Measurements from ENCODE around the gene OR2H1.

The OR2H1 gene

GRCh38 chr6:29477923-29478450 is 21.0 kb downstream of the OR2H1 start:
- TF ChIP-seq CTCF (IDR thresholded peaks at IDR 0.05; ENCODE audit: low read depth, low read length, poor library complexity, severe bottlenecking), result no peak
- TF ChIP-seq EZH2phosphoT487 (IDR thresholded peaks at IDR 0.05; ENCODE audit: borderline replicate concordance, low read length), result no peak
- Histone ChIP-seq H3K4me3 (ENCODE audit: low read length) (no peak overlapping the region), H3K27ac (ENCODE audit: low read depth, low read length) (no peak overlapping the region), H3K9me3 (ENCODE audit: control insufficient read depth, insufficient read depth, low read length) (no peaks in the 10 kb centered on the region), H3F3A (ENCODE audit: control insufficient read depth, insufficient read depth) (no peaks in the 10 kb centered on the region), H3K4me1 (ENCODE audit: control insufficient read depth, low read length) (no peaks in the 10 kb centered on the region), H4K20me1 (ENCODE audit: control insufficient read depth, insufficient read depth, low read depth, low read length) (no peaks in the 10 kb centered on the region), H3K79me2 (ENCODE audit: control insufficient read depth, low read length) (no peaks in the 10 kb centered on the region), H3K27me3 (ENCODE audit: control insufficient read depth, low read length) (no peaks in the 10 kb centered on the region), H3K36me3 (ENCODE audit: control insufficient read depth, low read length) (no peaks in the 10 kb centered on the region), H3K9me2 (replicated peaks; ENCODE audit: control insufficient read depth, low read length) (no peaks in the 10 kb centered on the region), H3K4me2 (ENCODE audit: low read length) (no peak overlapping the region)

GRCh38 chr6:29478740-29479139 is 21.8 kb downstream of the OR2H1 start:
- H3K4me1 ChIP-seq (ENCODE audit: control insufficient read depth, low read length), result no peaks in the 10 kb centered on the region
- no peaks in the 10 kb centered on the region for H3K9me2 ChIP-seq (replicated peaks; ENCODE audit: control insufficient read depth, low read length)
- H3K4me2 ChIP-seq (ENCODE audit: low read length), result no peak overlapping the region
- TF ChIP-seq EZH2phosphoT487 (IDR thresholded peaks at IDR 0.05; ENCODE audit: borderline replicate concordance, low read length), result no peak
- TF ChIP-seq CTCF (IDR thresholded peaks at IDR 0.05; ENCODE audit: low read depth, low read length, poor library complexity, severe bottlenecking), result no peak
- H3K27ac ChIP-seq (ENCODE audit: low read depth, low read length), result no peak overlapping the region
- no peaks in the 10 kb centered on the region for H4K20me1 ChIP-seq (ENCODE audit: control insufficient read depth, insufficient read depth, low read depth, low read length)
- H3K79me2 ChIP-seq (ENCODE audit: control insufficient read depth, low read length), result no peaks in the 10 kb centered on the region
- no peak overlapping the region for H3K4me3 ChIP-seq (ENCODE audit: low read length)
- H3K9me3 ChIP-seq (ENCODE audit: control insufficient read depth, insufficient read depth, low read length), result no peaks in the 10 kb centered on the region
- no peaks in the 10 kb centered on the region for H3K36me3 ChIP-seq (ENCODE audit: control insufficient read depth, low read length)
- no peaks in the 10 kb centered on the region for H3K27me3 ChIP-seq (ENCODE audit: control insufficient read depth, low read length)
- no peaks in the 10 kb centered on the region for H3F3A ChIP-seq (ENCODE audit: control insufficient read depth, insufficient read depth)

- no peaks in the 10 kb centered on the region for H3K79me2 ChIP-seq (ENCODE audit: control insufficient read depth, low read length)
- H4K20me1 ChIP-seq (ENCODE audit: control insufficient read depth, insufficient read depth, low read depth, low read length), result no peaks in the 10 kb centered on the region
- no peak overlapping the region for H3K4me3 ChIP-seq (ENCODE audit: low read length)
- no peak for TF ChIP-seq EZH2phosphoT487 (IDR thresholded peaks at IDR 0.05; ENCODE audit: borderline replicate concordance, low read length)
- TF ChIP-seq CTCF (IDR thresholded peaks at IDR 0.05; ENCODE audit: low read depth, low read length, poor library complexity, severe bottlenecking), result no peak
- H3K36me3 ChIP-seq (ENCODE audit: control insufficient read depth, low read length), result no peaks in the 10 kb centered on the region
- H3K27me3 ChIP-seq (ENCODE audit: control insufficient read depth, low read length), result no peaks in the 10 kb centered on the region
- no peaks in the 10 kb centered on the region for H3K9me3 ChIP-seq (ENCODE audit: control insufficient read depth, insufficient read depth, low read length)
- no peaks in the 10 kb centered on the region for H3K9me2 ChIP-seq (replicated peaks; ENCODE audit: control insufficient read depth, low read length)
- H3K27ac ChIP-seq (ENCODE audit: low read depth, low read length), result no peak overlapping the region
- H3F3A ChIP-seq (ENCODE audit: control insufficient read depth, insufficient read depth), result no peaks in the 10 kb centered on the region
- no peaks in the 10 kb centered on the region for H3K4me1 ChIP-seq (ENCODE audit: control insufficient read depth, low read length)
- no peak overlapping the region for H3K4me2 ChIP-seq (ENCODE audit: low read length)
Measured at GRCh38 chr6:29479560-29479959, 22.6 kb downstream of the OR2H1 start.
